SKM-1 treated with dmso at 0.1 percent for 144 hours (cell line): Measurements from ENCODE around the gene CELF6.
"Not testable (repeated sequence)": the region's sequence is repeated elsewhere in the genome, so short reads cannot be mapped to it uniquely, and the experiment has no call there.

Experiments
- DNase-seq: peaks from one replicate; lab custom pipeline; 2025; ENCODE audit not compliant: unreplicated experiment; lab: John Stamatoyannopoulos, UW

The CELF6 gene

DNA sequence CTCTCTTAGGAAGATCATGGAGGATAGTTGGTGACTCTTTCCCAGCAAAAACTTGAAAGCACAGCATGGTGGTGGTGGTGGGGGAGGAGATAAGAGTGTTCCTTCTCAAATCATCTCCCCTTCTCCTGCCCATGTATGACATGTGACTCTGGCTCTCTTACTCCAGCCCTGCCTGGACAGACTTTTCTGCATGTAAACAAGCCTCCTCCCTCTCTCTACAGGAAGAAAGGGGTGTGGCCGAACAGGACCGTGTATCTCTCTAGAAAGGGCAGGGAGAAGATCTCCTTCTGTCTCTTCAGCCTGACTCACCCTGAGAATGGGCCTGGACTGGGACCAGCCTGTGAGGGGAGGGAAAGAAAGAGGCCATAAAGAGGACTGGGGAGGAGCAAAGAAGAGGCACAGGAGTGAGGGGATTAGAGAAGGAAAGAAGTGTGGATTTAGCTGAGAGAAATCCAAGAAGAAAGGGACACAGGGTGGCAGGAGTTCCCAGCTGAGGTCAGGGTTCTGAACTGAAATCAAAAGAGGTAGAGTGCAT lies 1.5 kb downstream of the CELF6 start:
- no peak for DNase-seq

- DNase-seq: no peak
Observed at GRCh38 chr15:72315706-72316370, 4.1 kb downstream of the CELF6 start.

- DNase-seq: no peak
Observed at GRCh38 chr15:72313881-72314280, 6.1 kb downstream of the CELF6 start.

GRCh38 chr15:72313448-72313840 lies 6.5 kb downstream of the CELF6 start:
- DNase-seq: no peak

DNA sequence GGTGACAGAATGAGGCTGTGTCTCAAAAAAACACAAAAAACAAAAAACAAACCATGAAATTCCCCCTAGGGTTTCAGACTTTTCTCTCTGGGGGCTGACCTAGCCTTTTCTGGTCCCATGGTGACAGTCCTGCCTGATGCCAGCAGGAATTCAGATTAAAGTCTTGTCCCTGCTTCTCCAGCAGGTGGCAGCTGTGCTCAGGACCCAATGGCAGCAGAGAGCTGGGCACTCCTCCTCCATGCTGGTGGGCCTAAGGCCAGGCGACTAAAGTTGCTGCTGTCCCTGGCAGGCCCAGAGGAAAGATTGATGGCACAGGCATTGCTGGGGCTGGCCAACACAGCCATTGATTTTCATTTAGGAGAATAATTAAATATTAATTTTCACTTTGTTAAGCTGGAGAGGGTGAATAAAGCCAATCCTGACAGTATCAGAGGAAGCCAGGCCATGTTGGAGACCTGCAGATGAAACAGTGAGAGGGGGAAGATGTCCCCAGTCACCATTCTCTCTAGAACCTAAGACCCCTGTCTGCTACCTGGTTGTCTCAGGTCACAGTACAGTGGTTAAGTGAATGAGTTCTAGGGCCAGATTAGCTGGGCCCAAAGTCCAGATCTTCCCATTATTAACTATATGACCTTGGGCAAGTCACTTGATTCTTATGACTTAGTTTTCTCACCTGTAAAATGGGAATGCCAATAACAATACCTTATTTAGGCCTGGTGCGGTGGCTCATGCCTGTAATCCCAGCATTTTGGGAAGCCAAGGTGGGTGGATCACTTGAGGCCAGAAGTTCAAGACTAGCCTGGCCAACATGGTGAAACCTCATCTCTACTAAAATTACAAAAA lies 7.1 kb downstream of the CELF6 start:
- DNase-seq: peak; percentile 50

GRCh38 chr15:72307026-72307425 lies 12.9 kb downstream of the CELF6 start:
- DNase-seq: no peak

GRCh38 chr15:72306211-72306785 lies 13.7 kb downstream of the CELF6 start:
- peak; percentile 57 for DNase-seq

DNA sequence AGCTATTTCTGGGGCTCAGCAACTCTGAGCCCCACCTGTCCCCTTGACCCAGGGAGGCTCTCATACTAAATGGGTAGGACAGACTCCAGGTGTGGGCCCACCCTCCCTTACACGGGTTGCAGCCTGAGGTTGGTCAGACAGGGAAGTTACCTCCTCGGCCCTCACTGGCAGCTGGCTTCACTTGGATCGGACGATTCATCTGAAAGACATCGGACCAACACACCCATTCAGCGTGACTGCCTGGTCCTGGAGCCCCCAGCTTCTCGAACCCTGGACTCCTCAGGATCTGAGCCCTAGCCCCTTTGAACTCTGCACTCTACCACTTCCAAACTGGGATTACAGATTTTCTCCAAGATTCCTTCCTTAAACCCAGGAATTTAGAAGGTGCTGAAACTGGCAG lies 15.4 kb downstream of the CELF6 start:
- no peak for DNase-seq

- DNase-seq: no peak
Observed at GRCh38 chr15:72302955-72303354, 17.0 kb downstream of the CELF6 start.

DNA sequence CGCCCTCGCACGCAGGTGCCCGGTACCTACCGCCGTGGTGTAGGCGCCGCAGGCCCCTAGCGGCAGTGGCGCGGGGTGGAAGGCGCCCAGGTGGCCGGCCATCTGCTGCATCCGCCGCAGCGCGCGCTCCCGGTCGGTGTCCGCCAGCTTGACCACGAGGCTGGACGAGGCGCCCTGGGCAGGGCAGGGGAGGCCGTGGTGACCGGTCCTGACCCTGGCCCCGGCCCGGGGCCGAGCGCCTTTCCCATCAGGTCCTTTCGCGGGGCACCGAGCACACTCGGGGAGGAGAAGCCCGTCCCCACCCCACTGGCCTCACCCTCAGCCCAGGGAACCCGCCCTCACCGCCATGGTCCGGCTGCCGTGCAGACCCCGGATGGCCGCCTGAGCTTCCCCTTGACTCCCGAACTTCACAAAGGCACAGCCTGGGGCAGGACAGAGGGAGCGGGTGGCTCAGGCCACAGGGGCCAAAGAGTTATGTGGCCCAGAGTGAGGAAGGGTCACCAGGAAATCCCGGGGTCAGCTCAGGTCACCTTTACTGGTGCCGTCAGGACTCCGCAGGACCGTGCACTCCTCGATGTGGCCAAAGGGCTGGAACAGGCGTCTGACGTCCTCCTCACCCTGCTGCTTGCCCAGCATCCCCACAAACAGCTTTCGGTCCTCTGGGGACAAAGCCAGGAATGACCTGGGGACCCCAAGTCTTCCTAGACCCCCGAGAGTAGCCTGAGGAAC lies 30.2 kb downstream of the CELF6 start:
- DNase-seq: no peak

GRCh38 chr15:72288796-72289596 lies 31.0 kb downstream of the CELF6 start:
- no peak for DNase-seq

DNA sequence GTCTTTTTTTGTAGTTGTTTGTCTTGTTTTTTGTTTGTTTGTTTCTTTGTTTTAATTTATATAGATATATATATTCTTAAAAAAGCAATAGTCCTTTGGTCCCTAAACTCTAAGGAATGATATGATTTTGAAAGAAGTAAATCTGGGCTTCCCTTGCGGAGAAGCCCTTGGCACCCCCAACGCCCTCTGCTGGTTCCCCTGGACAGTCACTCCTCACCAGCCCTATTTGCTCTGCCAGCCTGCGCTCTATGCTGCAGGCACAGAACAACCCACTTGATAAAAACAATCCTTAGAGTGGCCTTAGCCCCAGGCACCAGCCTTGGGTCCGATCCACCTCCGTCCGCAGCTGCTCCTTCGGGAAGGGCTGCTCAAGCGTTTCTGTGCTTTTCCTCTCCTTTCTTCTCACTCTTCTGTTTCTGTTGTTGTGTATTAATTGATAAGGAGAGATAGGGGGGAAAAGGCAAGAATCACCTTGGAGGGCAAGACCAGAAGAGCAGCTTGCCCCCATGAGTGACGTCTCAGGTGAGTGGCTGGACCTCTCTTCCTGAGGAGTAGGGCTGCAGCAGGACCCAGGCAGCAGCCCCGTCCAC lies 33.9 kb downstream of the CELF6 start:
- DNase-seq: peak; percentile 27

GRCh38 chr15:72285402-72285801 lies 34.6 kb downstream of the CELF6 start:
- no peak for DNase-seq

DNA sequence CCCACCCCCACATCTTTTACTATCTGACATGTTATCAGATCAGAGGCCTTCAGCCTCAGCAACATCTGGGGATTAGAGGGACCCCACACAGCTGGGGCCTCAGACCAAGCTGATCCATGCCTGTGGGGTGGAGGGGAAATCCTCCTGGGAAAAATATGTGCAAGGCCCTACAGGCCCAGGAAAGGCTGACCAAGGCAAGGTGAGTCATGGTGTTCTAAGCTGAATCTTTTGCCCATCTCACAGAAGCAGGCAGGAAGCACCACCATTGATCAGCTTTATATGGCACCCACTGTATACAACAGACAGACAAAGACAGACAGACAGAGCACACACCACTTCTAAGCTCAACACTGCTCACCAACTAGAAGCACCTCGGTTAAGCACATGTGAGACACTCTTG lies 35.2 kb downstream of the CELF6 start:
- no peak for DNase-seq

DNA sequence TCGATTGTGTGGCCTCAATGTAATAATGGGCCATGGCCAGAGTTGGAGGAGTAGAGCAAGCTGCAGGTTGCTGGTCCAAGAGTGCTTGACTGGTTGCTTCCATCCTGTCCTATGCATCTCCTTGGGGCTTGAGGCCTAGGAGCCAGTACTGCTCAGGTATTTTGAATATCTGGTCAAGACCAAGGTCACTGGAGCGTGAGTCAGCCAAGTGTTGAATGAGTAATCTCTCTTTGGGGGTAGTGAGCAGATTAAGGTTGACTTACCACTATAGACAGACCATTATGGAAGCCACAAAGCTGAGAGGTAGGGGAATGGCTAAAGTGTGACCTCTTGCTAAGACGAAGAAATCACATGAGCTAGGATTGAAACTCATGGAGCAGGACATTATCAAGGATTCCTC lies 38.2 kb downstream of the CELF6 start:
- DNase-seq: no peak

DNA sequence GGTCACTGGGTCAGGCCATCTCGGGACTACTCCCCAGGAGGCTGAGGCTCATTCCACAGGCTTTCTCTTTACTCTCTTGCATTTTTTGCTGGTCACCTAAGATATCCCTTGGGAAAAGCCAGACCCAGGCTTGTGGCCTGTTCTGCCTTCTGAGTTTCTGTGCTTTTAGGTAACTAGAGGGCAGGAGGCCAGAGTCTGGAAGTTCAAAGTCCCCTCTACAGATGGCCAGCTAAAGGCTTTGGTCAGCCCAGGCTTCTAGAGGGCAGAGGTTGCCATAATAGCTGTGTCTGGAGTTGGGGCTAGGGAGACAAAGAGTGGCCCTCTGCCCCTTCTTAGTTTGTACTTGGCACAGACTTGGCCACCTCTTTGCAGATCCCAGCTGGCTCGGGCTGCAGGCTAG lies 39.2 kb downstream of the CELF6 start:
- no peak for DNase-seq

- no peak for DNase-seq
Observed at GRCh38 chr15:72278737-72279136, 41.2 kb downstream of the CELF6 start.

GRCh38 chr15:72276326-72276700 lies 43.6 kb downstream of the CELF6 start:
- no peak for DNase-seq

DNA sequence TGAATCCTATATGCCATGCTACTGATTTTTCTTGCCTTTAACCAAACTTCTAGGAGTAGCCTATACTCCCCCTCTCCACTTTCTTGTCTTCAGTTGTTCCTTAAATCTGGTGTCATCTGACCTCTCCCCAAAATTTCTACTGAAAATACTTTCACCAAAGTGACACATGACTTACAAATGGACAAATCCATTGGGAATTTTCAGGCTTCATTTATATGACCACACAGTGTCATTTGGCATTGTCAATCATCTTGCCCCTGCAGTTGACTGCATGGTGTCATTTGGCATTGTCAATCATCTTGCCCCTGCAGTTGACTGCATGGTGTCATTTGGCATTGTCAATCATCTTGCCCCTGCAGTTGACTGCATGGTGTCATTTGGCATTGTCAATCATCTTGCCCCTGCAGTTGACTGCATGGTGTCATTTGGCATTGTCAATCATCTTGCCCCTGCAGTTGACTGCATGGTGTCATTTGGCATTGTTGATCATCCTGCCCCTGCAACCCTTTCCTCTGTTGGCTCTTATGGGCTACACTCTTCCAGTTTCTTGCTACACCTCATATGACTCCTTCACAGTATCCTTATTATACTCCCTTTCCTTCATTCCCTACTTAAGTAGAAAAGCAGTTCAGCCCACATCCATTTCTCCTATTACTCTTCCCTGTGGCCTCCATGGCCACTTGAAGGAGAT lies 44.2 kb downstream of the CELF6 start:
- DNase-seq: not testable (repeated sequence)

DNA sequence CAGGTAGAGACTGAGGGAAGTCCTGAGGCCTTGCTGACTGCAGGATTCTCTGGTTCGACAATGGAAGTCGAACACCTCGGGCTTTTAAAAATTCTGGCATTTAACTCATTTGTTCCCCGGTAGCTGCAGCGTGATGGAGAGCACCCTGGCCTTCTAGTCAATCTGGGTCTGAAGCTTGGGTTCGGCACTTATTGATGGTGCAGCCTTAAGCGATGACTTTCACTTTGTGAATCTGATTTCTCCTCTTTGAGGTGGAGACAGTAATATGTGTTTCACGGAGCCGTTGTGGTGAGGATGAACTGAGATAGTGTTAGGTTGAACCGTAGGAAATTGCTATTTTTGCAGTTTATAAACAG lies 47.0 kb downstream of the CELF6 start:
- DNase-seq: no peak
